Measurements from ENCODE around the gene DNAJB4.
"Not testable (repeated sequence)": the region's sequence is repeated elsewhere in the genome, so short reads cannot be mapped to it uniquely, and the experiment has no call there.

DNAJB4 gene

GRCh38 chr1:78004719-78005447 is at the start of gene DNAJB4:
Gene DNAJB4 (plus strand): TSS chr1:78004939. CDS start chr1:78005111, 172 bp downstream.
- DNase-seq: no peak

GRCh38 chr1:77955709-77956108 is 49.0 kb upstream of the DNAJB4 start:
- DNase-seq: no peak

- no peak for DNase-seq
Observed at GRCh38 chr1:77956464-77956863, 48.3 kb upstream of the DNAJB4 start.

GRCh38 chr1:77958391-77958790 is 46.3 kb upstream of the DNAJB4 start:
- no peak for DNase-seq

GRCh38 chr1:77958850-77959249 is 45.9 kb upstream of the DNAJB4 start:
- DNase-seq: no peak

- DNase-seq: no peak
Observed at GRCh38 chr1:77961392-77961791, 43.3 kb upstream of the DNAJB4 start.

GRCh38 chr1:77966291-77966690 is 38.4 kb upstream of the DNAJB4 start:
- DNase-seq: no peak

- DNase-seq: no peak
Observed at GRCh38 chr1:77970192-77970591, 34.5 kb upstream of the DNAJB4 start.

- no peak for DNase-seq
Observed at GRCh38 chr1:77972080-77972479, 32.7 kb upstream of the DNAJB4 start.

- DNase-seq: no peak
Observed at GRCh38 chr1:77975386-77975785, 29.4 kb upstream of the DNAJB4 start.

- DNase-seq: no peak
Observed at GRCh38 chr1:77975907-77976306, 28.8 kb upstream of the DNAJB4 start.

- no peak for DNase-seq
Observed at GRCh38 chr1:77976433-77977076, 28.2 kb upstream of the DNAJB4 start.

GRCh38 chr1:77977989-77978292 is 26.8 kb upstream of the DNAJB4 start:
- DNase-seq: no peak

GRCh38 chr1:77978293-77978968 is 26.3 kb upstream of the DNAJB4 start:
- peak; percentile 10 for DNase-seq

GRCh38 chr1:77978969-77979876 is 25.5 kb upstream of the DNAJB4 start, which contains the start of gene FUBP1:
Gene FUBP1 (minus strand): TSS chr1:77979072. CDS start chr1:77979004, 68 bp downstream.
- DNase-seq: peak; percentile 71

- not testable (repeated sequence) for DNase-seq
Observed at GRCh38 chr1:77983352-77983996, 21.3 kb upstream of the DNAJB4 start.

GRCh38 chr1:77983997-77984355 is 20.8 kb upstream of the DNAJB4 start:
- no peak for DNase-seq

- DNase-seq: no peak
Observed at GRCh38 chr1:77984629-77985028, 20.1 kb upstream of the DNAJB4 start.

- DNase-seq: no peak
Observed at GRCh38 chr1:77986810-77987209, 17.9 kb upstream of the DNAJB4 start.

GRCh38 chr1:77987919-77988318 is 16.8 kb upstream of the DNAJB4 start:
- no peak for DNase-seq

- DNase-seq: no peak
Observed at GRCh38 chr1:77989744-77990143, 15.0 kb upstream of the DNAJB4 start.

- DNase-seq: no peak
Observed at GRCh38 chr1:77990629-77991204, 14.0 kb upstream of the DNAJB4 start.

Data from GOT3 (cell line).